Adrenal gland (tissue), 5 donors: ENCODE results near the gene RDH12.

ENCODE experiments used
- POLR2A ChIP-seq, 2 donors: fragments of 450-650 bp; IDR thresholded peaks; one replicate each; pipeline ENCODE4 v1.6.1; 2017; ENCODE audit warnings: antibody characterized with exemption in 2 of 2, mild to moderate bottlenecking in 2 of 2, moderate library complexity in 1 of 2
- TF ChIP-seq, protein P1 (sequence below), 6 experiments: fragments of 450-650 bp in 4 of 6; fragments of 200-600 bp in 2 of 6; sonication (generic) in 1 of 6; IDR thresholded peaks; 1 replicate in 5 of 6; 2 replicates in 1 of 6; pipeline versions ENCODE4 v1.5.1 to v1.8.0; 2016 to 2021; ENCODE audit warnings: antibody characterized with exemption in 6 of 6, mild to moderate bottlenecking in 2 of 6, moderate library complexity in 1 of 6
- donor health status: DM: no; HTN: no; CAD: no.

DNA sequence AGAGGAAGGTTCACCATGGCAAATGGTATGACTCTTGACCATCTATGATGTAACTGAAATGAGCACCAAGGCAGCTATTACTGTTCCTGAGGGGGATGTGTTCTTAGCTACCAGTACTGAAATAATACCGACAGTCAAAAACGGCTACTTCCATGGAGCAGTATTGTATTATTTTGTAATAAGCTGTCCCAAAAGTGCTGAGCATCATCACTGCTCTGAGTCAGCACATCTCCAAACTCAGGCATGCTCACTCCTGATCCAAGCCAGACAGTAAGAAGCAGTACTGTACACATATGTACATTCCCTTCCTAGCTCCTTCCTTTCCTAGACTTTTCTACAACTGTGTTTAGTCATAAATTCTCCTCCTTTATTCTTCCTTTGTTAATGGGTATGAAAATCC lies 35.8 kb upstream of the RDH12 start:
- TF ChIP-seq, protein P1, sequence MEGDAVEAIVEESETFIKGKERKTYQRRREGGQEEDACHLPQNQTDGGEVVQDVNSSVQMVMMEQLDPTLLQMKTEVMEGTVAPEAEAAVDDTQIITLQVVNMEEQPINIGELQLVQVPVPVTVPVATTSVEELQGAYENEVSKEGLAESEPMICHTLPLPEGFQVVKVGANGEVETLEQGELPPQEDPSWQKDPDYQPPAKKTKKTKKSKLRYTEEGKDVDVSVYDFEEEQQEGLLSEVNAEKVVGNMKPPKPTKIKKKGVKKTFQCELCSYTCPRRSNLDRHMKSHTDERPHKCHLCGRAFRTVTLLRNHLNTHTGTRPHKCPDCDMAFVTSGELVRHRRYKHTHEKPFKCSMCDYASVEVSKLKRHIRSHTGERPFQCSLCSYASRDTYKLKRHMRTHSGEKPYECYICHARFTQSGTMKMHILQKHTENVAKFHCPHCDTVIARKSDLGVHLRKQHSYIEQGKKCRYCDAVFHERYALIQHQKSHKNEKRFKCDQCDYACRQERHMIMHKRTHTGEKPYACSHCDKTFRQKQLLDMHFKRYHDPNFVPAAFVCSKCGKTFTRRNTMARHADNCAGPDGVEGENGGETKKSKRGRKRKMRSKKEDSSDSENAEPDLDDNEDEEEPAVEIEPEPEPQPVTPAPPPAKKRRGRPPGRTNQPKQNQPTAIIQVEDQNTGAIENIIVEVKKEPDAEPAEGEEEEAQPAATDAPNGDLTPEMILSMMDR (IDR thresholded peaks at IDR 0.05), result no peak
- no peak for TF ChIP-seq POLR2A (IDR thresholded peaks at IDR 0.05)
